Mesenchymal stem cell (in vitro differentiated cells and primary cell): ENCODE measurements around the gene CCL11. TPM values are rescaled to one million over a fixed set of nuclear protein-coding genes. Genes with fewer than 3 reads are reported as not detected.

Experiments
- DNase-seq: peaks from one replicate; pipeline ENCODE4 v3.0.0-alpha.2; 2013
- H2AFZ ChIP-seq: one replicate; pipeline ENCODE4 v1.6.1; 2013; ENCODE audit warnings: low read depth, mild to moderate bottlenecking, control low read depth, inconsistent platforms, low read length, moderate library complexity
- H2AK5ac ChIP-seq: 2 replicates; pipeline ENCODE4 v1.6.1; 2013; ENCODE audit warnings: low read length, moderate library complexity, mild to moderate bottlenecking, inconsistent platforms; ENCODE audit not compliant: severe bottlenecking
- H2BK120ac ChIP-seq: one replicate; pipeline ENCODE4 v1.6.1; 2013; ENCODE audit warnings: low read depth, mild to moderate bottlenecking, inconsistent platforms, low read length, moderate library complexity
- H2BK12ac ChIP-seq, 2 experiments: one replicate each; pipeline ENCODE4 v1.6.1; 2013; ENCODE audit warnings: inconsistent platforms in 2 of 2, low read length in 2 of 2, mild to moderate bottlenecking in 2 of 2, moderate library complexity in 2 of 2, control low read depth in 1 of 2
- H2BK15ac ChIP-seq: one replicate; pipeline ENCODE4 v1.6.1; 2013; ENCODE audit warnings: mild to moderate bottlenecking, low read depth, inconsistent platforms; ENCODE audit not compliant: poor library complexity, severe bottlenecking
- H2BK5ac ChIP-seq: 2 replicates; pipeline ENCODE4 v1.6.1; 2013; ENCODE audit warnings: low read depth, mild to moderate bottlenecking, low read length, control low read depth, inconsistent platforms; ENCODE audit not compliant: poor library complexity, severe bottlenecking
- H3K14ac ChIP-seq, 2 experiments: one replicate each; pipeline ENCODE4 v1.6.1; 2013; ENCODE audit warnings: inconsistent platforms in 2 of 2, low read length in 2 of 2, control low read depth in 1 of 2, mild to moderate bottlenecking in 1 of 2, moderate library complexity in 1 of 2
- H3K18ac ChIP-seq, 2 experiments: one replicate each; pipeline ENCODE4 v1.6.1; 2013; ENCODE audit warnings: inconsistent platforms in 2 of 2, low read length in 2 of 2, control low read depth in 1 of 2, low read depth in 1 of 2, mild to moderate bottlenecking in 1 of 2
- H3K23ac ChIP-seq, 2 experiments: one replicate each; pipeline ENCODE4 v1.6.1; 2013; ENCODE audit warnings: inconsistent platforms in 2 of 2, low read length in 2 of 2, mild to moderate bottlenecking in 2 of 2, moderate library complexity in 2 of 2, control low read depth in 1 of 2
- H3K27ac ChIP-seq: 2 replicates; pipeline ENCODE4 v1.5.1; 2013; ENCODE audit warnings: mild to moderate bottlenecking, moderate library complexity, low read length, control low read depth, inconsistent platforms; ENCODE audit not compliant: poor library complexity, severe bottlenecking
- H3K27me3 ChIP-seq, 2 experiments: 2 replicates each; pipeline versions ENCODE4 v1.6.1 to v1.7.0; 2013; ENCODE audit warnings: low read length in 2 of 2, mild to moderate bottlenecking in 2 of 2, moderate library complexity in 2 of 2, control low read depth in 1 of 2, inconsistent platforms in 1 of 2; ENCODE audit not compliant: control insufficient read depth in 1 of 2, insufficient read depth in 1 of 2
- H3K36me3 ChIP-seq, 2 experiments: 2 replicates each; pipeline versions ENCODE4 v1.6.1 to v1.7.0; 2013; ENCODE audit warnings: low read length in 2 of 2, control low read depth in 1 of 2, inconsistent platforms in 1 of 2, low read depth in 1 of 2, mild to moderate bottlenecking in 1 of 2; ENCODE audit not compliant: insufficient read depth in 2 of 2, control insufficient read depth in 1 of 2
- H3K4ac ChIP-seq, 2 experiments: one replicate each; pipeline ENCODE4 v1.6.1; 2013; ENCODE audit warnings: inconsistent platforms in 2 of 2, low read length in 2 of 2, mild to moderate bottlenecking in 2 of 2, moderate library complexity in 2 of 2, control low read depth in 1 of 2, low read depth in 1 of 2
- H3K4me1 ChIP-seq: 2 replicates; pipeline ENCODE4 v1.6.1; 2013; ENCODE audit warnings: low read depth, low read length, control low read depth; ENCODE audit not compliant: control insufficient read depth, insufficient read depth
- H3K4me2 ChIP-seq: 2 replicates; pipeline ENCODE4 v1.6.1; 2013; ENCODE audit warnings: low read length, mild to moderate bottlenecking, inconsistent platforms; ENCODE audit not compliant: poor library complexity, severe bottlenecking
- H3K4me3 ChIP-seq, 2 experiments: 2 replicates each; pipeline versions ENCODE4 v1.5.1 to v1.7.0; 2013; ENCODE audit warnings: low read length in 2 of 2, mild to moderate bottlenecking in 2 of 2, control low read depth in 1 of 2, low read depth in 1 of 2; ENCODE audit not compliant: insufficient read depth in 1 of 2
- H3K79me1 ChIP-seq: replicated peaks from 2 replicates; pipeline ENCODE4 v1.6.1; 2013; ENCODE audit warnings: mild to moderate bottlenecking, control low read depth, low read length, inconsistent platforms; ENCODE audit not compliant: poor library complexity, severe bottlenecking
- H3K9ac ChIP-seq: 2 replicates; pipeline ENCODE4 v1.7.0; 2013; ENCODE audit warnings: mild to moderate bottlenecking, low read length, moderate library complexity
- H3K9me3 ChIP-seq: 2 replicates; pipeline ENCODE4 v1.7.0; 2013; ENCODE audit warnings: mild to moderate bottlenecking, low read length; ENCODE audit not compliant: control insufficient read depth
- H4K8ac ChIP-seq: one replicate; pipeline ENCODE4 v1.6.1; 2013; ENCODE audit warnings: inconsistent platforms, mild to moderate bottlenecking, low read length, moderate library complexity
- H4K91ac ChIP-seq: one replicate; pipeline ENCODE4 v1.6.1; 2013; ENCODE audit warnings: mild to moderate bottlenecking, low read length, inconsistent platforms
- WGBS: methylation state at CpG from one replicate; pipeline ENCODE4 v1.1.7; 2013; ENCODE audit warnings: mixed read lengths; 5-methylcytosine and 5-hydroxymethylcytosine counted together
- polyA plus RNA-seq, 2 experiments: library from polyadenylated mRNA; stranded (reverse); fragments of 200-250 nt; gene quantifications; one replicate each; pipeline ENCODE4 v1.2.3, GENCODE V29; 2013

CCL11 gene
- not detected for polyA plus RNA-seq (2013, experiment 1 of 2)
- not detected for polyA plus RNA-seq (2013, experiment 2 of 2)

DNA sequence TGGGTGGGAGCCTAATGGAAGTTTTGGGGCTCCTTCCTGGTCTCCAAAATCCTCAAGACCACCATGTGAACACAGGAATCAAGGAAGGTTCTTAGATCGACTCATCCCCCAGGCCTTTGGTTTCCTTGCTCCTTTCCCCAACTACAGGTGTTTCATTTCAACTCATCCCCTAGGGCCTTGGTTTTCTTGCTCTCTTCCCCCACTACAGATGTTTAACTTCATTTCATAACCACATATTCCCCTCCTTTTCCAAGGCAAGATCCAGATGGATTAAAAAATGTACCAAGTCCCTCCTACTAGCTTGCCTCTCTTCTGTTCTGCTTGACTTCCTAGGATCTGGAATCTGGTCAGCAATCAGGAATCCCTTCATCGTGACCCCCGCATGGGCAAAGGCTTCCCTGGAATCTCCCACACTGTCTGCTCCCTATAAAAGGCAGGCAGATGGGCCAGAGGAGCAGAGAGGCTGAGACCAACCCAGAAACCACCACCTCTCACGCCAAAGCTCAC is at the start of gene CCL11:
Gene CCL11 (plus strand): TSS at position 457 of the 507 bp plus-strand sequence. CDS start 67 bp downstream, outside the sequence.
- Histone ChIP-seq H3K18ac (no peak within 1 kb of the TSS), H2BK5ac (no peak within 1 kb of the TSS), H3K23ac (no peak within 1 kb of the TSS), H3K14ac (no peak within 1 kb of the TSS), H3K9me3 (no peaks in the 10 kb centered on the region), H3K27ac (no peak within 1 kb of the TSS), H3K9ac (no peak within 1 kb of the TSS), H2BK12ac (no peak within 1 kb of the TSS), H4K91ac (no peak within 1 kb of the TSS), H3K4me3 (no peak within 1 kb of the TSS), H2AK5ac (no peak within 1 kb of the TSS), H2BK15ac (no peak within 1 kb of the TSS), H2BK120ac (no peak within 1 kb of the TSS), H3K36me3 (no peaks in the 10 kb centered on the region), H3K4ac (no peak within 1 kb of the TSS), H3K27me3 (no peaks in the 10 kb centered on the region), H3K79me1 (no peaks in the 10 kb centered on the region), H2AFZ (no peak within 1 kb of the TSS), H3K4me2 (no peak within 1 kb of the TSS), H4K8ac (no peak within 1 kb of the TSS), H3K4me1 (no peaks in the 10 kb centered on the region)
- DNase-seq, result no peak
- WGBS, result 73% methylated on average over 4 of the region's 4 CpGs

DNA sequence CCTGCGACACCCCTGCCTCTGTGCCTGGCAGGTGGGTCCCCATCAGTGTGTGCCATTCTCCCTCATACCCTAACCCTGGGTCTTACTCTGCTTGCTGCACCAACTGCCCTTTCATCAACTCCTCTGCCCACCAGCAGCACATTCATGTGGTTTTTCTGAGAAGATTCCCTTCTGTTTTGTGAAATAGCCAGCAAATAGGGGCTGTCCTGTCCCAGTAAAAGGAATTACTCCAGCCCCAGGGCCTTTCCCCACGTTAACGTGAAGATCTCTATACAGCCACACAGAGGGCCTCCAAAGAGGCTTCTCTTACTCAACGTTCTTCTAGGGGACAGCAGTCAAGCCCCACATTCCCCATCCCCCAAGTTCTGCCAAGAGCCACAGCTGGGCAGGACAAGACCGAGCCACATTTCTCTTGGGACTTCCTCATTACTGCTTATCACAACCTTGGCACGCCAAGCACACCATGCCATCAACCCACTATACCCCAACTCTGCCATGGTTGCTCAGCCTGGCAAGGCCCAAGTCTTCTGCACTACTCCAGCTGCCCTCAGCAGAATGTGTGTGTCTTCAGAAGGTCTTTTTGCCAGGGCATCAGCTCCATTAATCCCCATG is 49.2 kb upstream of the CCL11 start:
- Histone ChIP-seq H2BK120ac (no peak overlapping the region), H3K4ac (no peak overlapping the region), H3K27ac (no peak overlapping the region), H3K9me3 (no peaks in the 10 kb centered on the region), H4K8ac (no peak overlapping the region), H3K36me3 (no peaks in the 10 kb centered on the region), H3K4me1 (no peaks in the 10 kb centered on the region), H3K4me3 (no peak overlapping the region), H3K27me3 (no peaks in the 10 kb centered on the region), H2BK15ac (no peak overlapping the region), H4K91ac (no peak overlapping the region), H2AK5ac (no peak overlapping the region), H3K4me2 (no peak overlapping the region), H2BK5ac (no peak overlapping the region), H3K18ac (no peak overlapping the region), H3K79me1 (no peaks in the 10 kb centered on the region), H2AFZ (no peak overlapping the region), H3K23ac (no peak overlapping the region), H3K9ac (no peak overlapping the region), H2BK12ac (no peak overlapping the region), H3K14ac (no peak overlapping the region)
- WGBS, result 81% methylated on average over 6 of the region's 6 CpGs
- DNase-seq, result no peak

- Histone ChIP-seq H3K4me2 (no peak overlapping the region), H2BK15ac (no peak overlapping the region), H3K14ac (no peak overlapping the region), H4K8ac (no peak overlapping the region), H3K4ac (no peak overlapping the region), H2BK5ac (no peak overlapping the region), H2BK120ac (no peak overlapping the region), H3K9me3 (no peaks in the 10 kb centered on the region), H3K27ac (no peak overlapping the region), H3K36me3 (no peaks in the 10 kb centered on the region), H3K4me1 (no peaks in the 10 kb centered on the region), H4K91ac (no peak overlapping the region), H2BK12ac (no peak overlapping the region), H2AK5ac (no peak overlapping the region), H2AFZ (no peak overlapping the region), H3K9ac (no peak overlapping the region), H3K23ac (no peak overlapping the region), H3K79me1 (no peaks in the 10 kb centered on the region), H3K18ac (no peak overlapping the region), H3K4me3 (no peak overlapping the region), H3K27me3 (no peaks in the 10 kb centered on the region)
- WGBS, result 93% methylated on average over 2 of the region's 3 CpGs
- DNase-seq, result no peak
Observed at GRCh38 chr17:34237458-34237857, 48.1 kb upstream of the CCL11 start.

DNA sequence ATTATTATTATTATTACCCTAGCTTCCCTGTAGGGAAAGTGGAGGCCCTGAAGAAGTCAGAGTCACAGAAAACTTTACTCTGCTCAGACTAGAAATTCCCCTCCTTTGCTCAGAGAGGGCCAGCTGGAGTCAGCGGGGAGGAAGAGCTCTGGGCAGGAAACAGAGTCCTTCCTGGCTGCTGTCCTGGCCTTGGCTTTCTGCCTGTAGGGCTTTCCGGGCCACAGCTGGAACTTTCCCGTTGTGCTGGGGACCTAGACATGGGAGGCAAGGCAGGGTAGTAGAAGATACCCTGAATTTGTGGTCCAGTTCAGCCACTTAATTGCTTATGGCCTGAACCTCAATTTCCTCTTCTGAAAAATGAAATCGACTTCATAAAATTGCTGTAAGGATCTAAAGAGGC is 44.5 kb upstream of the CCL11 start:
- no peak overlapping the region for H2AFZ ChIP-seq

More for the DNA sequence above, 44.5 kb upstream of the CCL11 start:
- WGBS, result 52% methylated on average over 4 of the region's 4 CpGs
- Histone ChIP-seq H3K18ac (no peak overlapping the region), H3K23ac (no peak overlapping the region), H2BK12ac (no peak overlapping the region), H2BK15ac (no peak overlapping the region), H4K8ac (no peak overlapping the region), H3K27me3 (peaks cover 0 to 2% of the 10 kb centered on the region in 2 experiments), H2BK5ac (no peak overlapping the region), H3K4me3 (no peak overlapping the region), H3K36me3 (no peaks in the 10 kb centered on the region), H3K9ac (no peak overlapping the region), H3K4me2 (no peak overlapping the region), H3K27ac (no peak overlapping the region), H4K91ac (no peak overlapping the region), H3K79me1 (no peaks in the 10 kb centered on the region), H2AK5ac (no peak overlapping the region), H3K4me1 (no peaks in the 10 kb centered on the region), H3K9me3 (no peaks in the 10 kb centered on the region), H2BK120ac (no peak overlapping the region), H3K4ac (no peak overlapping the region), H3K14ac (no peak overlapping the region)
- no peak for DNase-seq
